Testis (tissue), 3 donors: Measurements from ENCODE around the gene NARF. TPM values are rescaled to one million over a fixed set of nuclear protein-coding genes. Genes with fewer than 3 reads are reported as not detected.
A peak's percentile ranks its signal among the peaks of the same experiment; 100 is the strongest.

Source experiments
- DNase-seq: peaks from one replicate; pipeline ENCODE4 v3.0.0-alpha.2; 2019
- H3K27ac ChIP-seq, 2 donors: fragments of 200-600 bp; sonication (generic); one replicate each; pipeline ENCODE4 v1.5.1; 2019
- H3K27me3 ChIP-seq: fragments of 200-600 bp; sonication (generic); one replicate; pipeline ENCODE4 v1.5.1; 2019
- H3K36me3 ChIP-seq: fragments of 200-600 bp; sonication (generic); one replicate; pipeline ENCODE4 v1.5.1; 2017; ENCODE audit warnings: low read depth; ENCODE audit errors: missing control alignments
- H3K4me1 ChIP-seq: fragments of 200-600 bp; sonication (generic); one replicate; pipeline ENCODE4 v1.5.1; 2019
- H3K4me3 ChIP-seq, 2 donors: fragments of 200-600 bp; sonication (generic); one replicate each; pipeline ENCODE4 v1.5.1; 2017 to 2019
- H3K9me3 ChIP-seq: fragments of 200-600 bp; sonication (generic); one replicate; pipeline ENCODE4 v1.5.1; 2017
- CTCF ChIP-seq, 3 experiments: fragments of 450-650 bp in 2 of 3; fragments of 200-600 bp in 1 of 3; sonication (generic) in 1 of 3; IDR thresholded peaks; one replicate each; pipeline ENCODE4 v1.5.1; 2016 to 2019; ENCODE audit warnings: antibody characterized with exemption in 3 of 3, mild to moderate bottlenecking in 2 of 3, moderate library complexity in 1 of 3
- POLR2A ChIP-seq: fragments of 450-650 bp; IDR thresholded peaks from one replicate; pipeline ENCODE4 v1.6.1; 2017; ENCODE audit warnings: antibody characterized with exemption, mild to moderate bottlenecking, moderate library complexity
- WGBS, 2 donors: methylation state at CpG; one replicate each; pipeline ENCODE4 v1.1.5; 2018; 5-methylcytosine and 5-hydroxymethylcytosine counted together
- intact Hi-C: fragments of 100-400 bp; cut with DNase I; formaldehyde crosslinking; loops from one replicate; pipeline ENCODE4 v1.15.1; 2023; ENCODE audit warnings: low total_unique reads
- polyA plus RNA-seq: library from polyadenylated mRNA; stranded (reverse); fragments of 350-450 nt; fragmentation: Illumina TruSeq; extraction: RNeasy Lipid Tissue Mini Kit (QIAGEN cat#74804); gene quantifications from one replicate; pipeline ENCODE4 v1.2.3, GENCODE V29; 2014; ENCODE audit warnings: low read depth, low replicate concordance; ENCODE audit not compliant: insufficient read depth
- total RNA-seq, 2 donors: library from RNA; depleted of rRNA; stranded (reverse); fragments of >200 nt; gene quantifications; one replicate each; pipeline ENCODE4 v1.2.3, GENCODE V29; 2016

NARF gene
- total and polyA plus RNA-seq, 3 donors from 2014 or later = 115 to 161 (median 130) TPM

- peaks cover 6% of the 10 kb centered on the region for H3K4me1 ChIP-seq
- no peak overlapping the region for H3K27ac ChIP-seq
- no peaks in the 10 kb centered on the region for H3K36me3 ChIP-seq
- no peaks in the 10 kb centered on the region for H3K27me3 ChIP-seq
- no peak for TF ChIP-seq POLR2A
- TF ChIP-seq CTCF (IDR thresholded peaks at IDR 0.05) = no peak
- intact Hi-C loops = no loop called here
- whole genome bisulfite sequencing, 2 donors = 87 to 89% methylated on average over 10 of the region's 10 CpGs
- no peak for DNase-seq
- no peak overlapping the region for H3K4me3 ChIP-seq
- H3K9me3 ChIP-seq = no peaks in the 10 kb centered on the region
These were observed 58.8 kb downstream of the NARF start for GRCh38 chr17:82517230-82517865.

- Histone ChIP-seq H3K27me3 (no peaks in the 10 kb centered on the region), H3K4me1 (peaks cover 11% of the 10 kb centered on the region), H3K27ac (peak within 1 kb of the TSS; percentile 92 to 96), H3K9me3 (no peaks in the 10 kb centered on the region), H3K4me3 (peak within 1 kb of the TSS; percentile 76 to 83), H3K36me3 (no peaks in the 10 kb centered on the region)
- TF ChIP-seq CTCF (IDR thresholded peaks at IDR 0.05) (peak in 1 of 3 experiments; percentile 1), POLR2A (no peak)
- 3 to 6% methylated on average over 37 to 77 of the region's 114 CpGs for WGBS, 2 donors
- intact Hi-C loops = no loop called here
- peak; percentile 94 for DNase-seq
These were observed 60.6 kb downstream of the NARF start, which contains the start of gene FOXK2 for GRCh38 chr17:82518826-82519810. Gene FOXK2, plus strand, starts transcription at chr17:82519732. Its CDS starts 157 bp downstream, at chr17:82519889.

- TF ChIP-seq CTCF (IDR thresholded peaks at IDR 0.05) (no peak), POLR2A (no peak)
- H3K36me3 ChIP-seq = no peaks in the 10 kb centered on the region
- peaks cover 21% of the 10 kb centered on the region for H3K4me1 ChIP-seq
- H3K27ac ChIP-seq = peak overlapping the region; percentile 92 to 93
- DNase-seq = peak; percentile 49
- WGBS, 2 donors = 0 to 1% methylated on average over 11 to 74 of the region's 94 CpGs
- H3K4me3 ChIP-seq = peak overlapping the region; percentile 73 to 83
- H3K27me3 ChIP-seq = no peaks in the 10 kb centered on the region
- intact Hi-C loops = no loop called here
- no peaks in the 10 kb centered on the region for H3K9me3 ChIP-seq
These were observed 61.7 kb downstream of the NARF start for GRCh38 chr17:82519971-82520903.

GRCh38 chr17:82524540-82524939, 66.0 kb downstream of the NARF start:
- Histone ChIP-seq H3K36me3 (no peaks in the 10 kb centered on the region), H3K27me3 (no peaks in the 10 kb centered on the region), H3K4me1 (peaks cover 50% of the 10 kb centered on the region), H3K9me3 (no peaks in the 10 kb centered on the region), H3K27ac (no peak overlapping the region), H3K4me3 (no peak overlapping the region)
- no peak for DNase-seq
- TF ChIP-seq POLR2A = no peak
- no peak for TF ChIP-seq CTCF (IDR thresholded peaks at IDR 0.05)
- intact Hi-C loops = no loop called here
- 30 to 36% methylated on average over 4 of the region's 4 CpGs for WGBS, 2 donors
